Measurements from ENCODE around the gene HSD17B7.
"Not testable (repeated sequence)": the region's sequence is repeated elsewhere in the genome, so short reads cannot be mapped to it uniquely, and the experiment has no call there.

GRCh38 chr1:162794284-162794683, 3.8 kb downstream of the HSD17B7 start:
- TF ChIP-seq EZH2 (IDR thresholded peaks at IDR 0.05; ENCODE audit: insufficient read depth, low read length); CTCF (IDR thresholded peaks at IDR 0.05; ENCODE audit: insufficient read depth, low read depth, low read length): not testable (repeated sequence)

All from astrocyte (in vitro differentiated cells and primary cell).